WTC11 (cell line): Measurements from ENCODE around the gene GAP43. TPM values are rescaled to one million over a fixed set of nuclear protein-coding genes. Genes with fewer than 3 reads are reported as not detected.

Source experiments
- ATAC-seq: fragments of 200-7000 bp; cut with Tn5 transposase; 2 replicates; pipeline ENCODE4 v1.10.0; 2021; ENCODE audit warnings: mild to moderate bottlenecking, moderate library complexity
- CTCF ChIA-PET: fragments of 300-600 bp; sonication (Branson Sonifier 250); formaldehyde crosslinking; loops from one replicate; lab custom pipeline; 2021; ENCODE audit warnings: antibody characterized with exemption; lab: Charles Lee
- POLR2A ChIA-PET: fragments of 350-600 bp; sonication (Branson Sonifier 250); formaldehyde crosslinking; loops from one replicate; lab custom pipeline; 2021; ENCODE audit warnings: antibody characterized with exemption; lab: Charles Lee
- DNase-seq: peaks from one replicate; pipeline ENCODE4 v3.0.0; 2021; ENCODE audit warnings: low spot score
- H3K27ac Mint-ChIP-seq: 2 replicates; pipeline ENCODE4 v1.8.0; 2021; ENCODE audit warnings: mixed read lengths
- H3K27me3 Mint-ChIP-seq: 2 replicates; pipeline ENCODE4 v1.8.0; 2021; ENCODE audit warnings: low read depth, mild to moderate bottlenecking, moderate library complexity, mixed read lengths
- H3K36me3 Mint-ChIP-seq: 2 replicates; pipeline ENCODE4 v1.8.0; 2021; ENCODE audit warnings: mixed read lengths
- H3K4me1 Mint-ChIP-seq: 2 replicates; pipeline ENCODE4 v1.8.0; 2022; ENCODE audit warnings: mixed read lengths
- H3K4me3 Mint-ChIP-seq: 2 replicates; pipeline ENCODE4 v1.8.0; 2021; ENCODE audit warnings: mild to moderate bottlenecking, moderate library complexity, mixed read lengths
- H3K9me3 Mint-ChIP-seq: 2 replicates; pipeline ENCODE4 v1.8.0; 2021; ENCODE audit warnings: mixed read lengths
- ATF1 ChIP-seq: sonication (generic); formaldehyde crosslinking; IDR thresholded peaks from 2 replicates; pipeline ENCODE4 v1.8.1; 2023; ENCODE audit warnings: mild to moderate bottlenecking, moderate library complexity, missing genetic modification reagents
- CBFB ChIP-seq: sonication (generic); formaldehyde crosslinking; IDR thresholded peaks from 2 replicates; pipeline ENCODE4 v1.8.1; 2022; ENCODE audit warnings: mild to moderate bottlenecking, low read depth, missing genetic modification reagents
- CREB1 ChIP-seq: sonication (generic); formaldehyde crosslinking; IDR thresholded peaks from 2 replicates; pipeline ENCODE4 v1.8.0; 2023; ENCODE audit warnings: mild to moderate bottlenecking, missing genetic modification reagents
- ETV6 ChIP-seq: sonication (generic); formaldehyde crosslinking; IDR thresholded peaks from 2 replicates; pipeline ENCODE4 v1.8.1; 2022; ENCODE audit warnings: mild to moderate bottlenecking, missing genetic modification reagents
- FOXK1 ChIP-seq: sonication (generic); formaldehyde crosslinking; IDR thresholded peaks from 2 replicates; pipeline ENCODE4 v1.8.0; 2022; ENCODE audit warnings: mild to moderate bottlenecking, moderate library complexity, missing genetic modification reagents
- FOXP1 ChIP-seq: sonication (generic); formaldehyde crosslinking; IDR thresholded peaks from 2 replicates; pipeline ENCODE4 v1.8.0; 2022; ENCODE audit warnings: missing genetic modification reagents, mild to moderate bottlenecking, moderate library complexity, borderline replicate concordance
- NFE2L1 ChIP-seq: sonication (generic); formaldehyde crosslinking; IDR thresholded peaks from 2 replicates; pipeline ENCODE4 v1.8.1; 2023; ENCODE audit warnings: missing genetic modification reagents
- NR2C2 ChIP-seq: sonication (generic); formaldehyde crosslinking; IDR thresholded peaks from 2 replicates; pipeline ENCODE4 v1.8.0; 2022; ENCODE audit warnings: mild to moderate bottlenecking, missing genetic modification reagents
- PRRX2 ChIP-seq: fragments of 250-450 bp; sonication (Bioruptor Pico); IDR thresholded peaks from 2 replicates; pipeline ENCODE4 v1.8.0; 2021; ENCODE audit warnings: mild to moderate bottlenecking
- SMAD3 ChIP-seq: sonication (generic); formaldehyde crosslinking; IDR thresholded peaks from 2 replicates; pipeline ENCODE4 v1.8.0; 2022; ENCODE audit warnings: missing genetic modification reagents, mild to moderate bottlenecking, borderline replicate concordance
- SP1 ChIP-seq: sonication (generic); formaldehyde crosslinking; conservative IDR thresholded peaks from 2 replicates; pipeline ENCODE4 v1.8.1; 2022; ENCODE audit warnings: missing genetic modification reagents
- ZBTB21 ChIP-seq: sonication (generic); formaldehyde crosslinking; IDR thresholded peaks from 2 replicates; pipeline ENCODE4 v1.8.1; 2023; ENCODE audit warnings: mild to moderate bottlenecking, missing genetic modification reagents, borderline replicate concordance
- ZNF219 ChIP-seq: sonication (generic); formaldehyde crosslinking; IDR thresholded peaks from 2 replicates; pipeline ENCODE4 v1.8.0; 2023; ENCODE audit warnings: missing genetic modification reagents, mild to moderate bottlenecking, borderline replicate concordance
- ZNF532 ChIP-seq: fragments of 250-450 bp; sonication (Bioruptor Pico); IDR thresholded peaks from 2 replicates; pipeline ENCODE4 v1.9.0; 2021; ENCODE audit warnings: mild to moderate bottlenecking, borderline replicate concordance
- ZNF671 ChIP-seq: fragments of 250-450 bp; sonication (Bioruptor Pico); IDR thresholded peaks from 2 replicates; pipeline ENCODE4 v1.8.0; 2021; ENCODE audit warnings: mild to moderate bottlenecking
- total RNA-seq: library from RNA; stranded (reverse); gene quantifications from 3 replicates; pipeline ENCODE4 v1.2.3, GENCODE V29; 2021
- TF ChIP-seq, protein P1 (sequence below): sonication (generic); formaldehyde crosslinking; IDR thresholded peaks from 2 replicates; pipeline ENCODE4 v1.8.0; 2022; ENCODE audit warnings: missing genetic modification reagents
- TF ChIP-seq, protein P2 (sequence below): fragments of 250-450 bp; sonication (Bioruptor Pico); conservative IDR thresholded peaks from 2 replicates; pipeline ENCODE4 v1.9.0; 2021; ENCODE audit warnings: mild to moderate bottlenecking
- TF ChIP-seq, protein P3 (sequence below): sonication (generic); formaldehyde crosslinking; IDR thresholded peaks from 2 replicates; pipeline ENCODE4 v1.8.1; 2023; ENCODE audit warnings: mild to moderate bottlenecking, missing genetic modification reagents, moderate library complexity
- TF ChIP-seq, protein P4 (sequence below): sonication (generic); formaldehyde crosslinking; IDR thresholded peaks from 2 replicates; pipeline ENCODE4 v1.8.1; 2023; ENCODE audit warnings: mild to moderate bottlenecking, missing genetic modification reagents
- TF ChIP-seq, protein P5 (sequence below): sonication (generic); formaldehyde crosslinking; IDR thresholded peaks from 2 replicates; pipeline ENCODE4 v1.8.0; 2022; ENCODE audit warnings: mild to moderate bottlenecking, missing genetic modification reagents
- TF ChIP-seq, protein P6 (sequence below): sonication (generic); formaldehyde crosslinking; IDR thresholded peaks from 2 replicates; pipeline ENCODE4 v1.8.1; 2022; ENCODE audit warnings: missing genetic modification reagents, borderline replicate concordance

The GAP43 gene
- total RNA-seq, 1 experiment from 2014 or later, result 19.9 TPM

DNA sequence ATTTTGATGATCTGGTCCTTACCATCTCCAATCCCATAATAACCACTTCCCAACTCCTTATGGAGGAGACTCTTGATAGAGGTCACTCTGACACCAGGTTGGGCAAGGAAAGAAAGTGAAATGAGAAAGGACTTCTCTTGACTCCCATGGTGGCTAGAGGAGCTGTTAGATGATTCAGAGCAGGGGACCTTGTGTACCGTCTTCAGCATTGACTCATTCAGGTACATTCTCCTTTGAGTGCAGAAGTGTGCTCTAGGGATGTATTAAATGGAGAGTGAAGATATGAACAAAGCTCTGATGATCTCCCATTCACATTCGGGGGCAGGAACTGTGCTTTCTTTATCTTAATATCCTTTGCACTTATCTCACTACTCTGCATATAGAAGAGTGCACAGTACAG lies 46.3 kb upstream of the GAP43 start:
- peaks cover 17% of the 10 kb centered on the region for H3K4me1 Mint-ChIP-seq
- no peaks in the 10 kb centered on the region for H3K36me3 Mint-ChIP-seq
- no peak overlapping the region for H3K27ac Mint-ChIP-seq
- TF ChIP-seq, protein P1, sequence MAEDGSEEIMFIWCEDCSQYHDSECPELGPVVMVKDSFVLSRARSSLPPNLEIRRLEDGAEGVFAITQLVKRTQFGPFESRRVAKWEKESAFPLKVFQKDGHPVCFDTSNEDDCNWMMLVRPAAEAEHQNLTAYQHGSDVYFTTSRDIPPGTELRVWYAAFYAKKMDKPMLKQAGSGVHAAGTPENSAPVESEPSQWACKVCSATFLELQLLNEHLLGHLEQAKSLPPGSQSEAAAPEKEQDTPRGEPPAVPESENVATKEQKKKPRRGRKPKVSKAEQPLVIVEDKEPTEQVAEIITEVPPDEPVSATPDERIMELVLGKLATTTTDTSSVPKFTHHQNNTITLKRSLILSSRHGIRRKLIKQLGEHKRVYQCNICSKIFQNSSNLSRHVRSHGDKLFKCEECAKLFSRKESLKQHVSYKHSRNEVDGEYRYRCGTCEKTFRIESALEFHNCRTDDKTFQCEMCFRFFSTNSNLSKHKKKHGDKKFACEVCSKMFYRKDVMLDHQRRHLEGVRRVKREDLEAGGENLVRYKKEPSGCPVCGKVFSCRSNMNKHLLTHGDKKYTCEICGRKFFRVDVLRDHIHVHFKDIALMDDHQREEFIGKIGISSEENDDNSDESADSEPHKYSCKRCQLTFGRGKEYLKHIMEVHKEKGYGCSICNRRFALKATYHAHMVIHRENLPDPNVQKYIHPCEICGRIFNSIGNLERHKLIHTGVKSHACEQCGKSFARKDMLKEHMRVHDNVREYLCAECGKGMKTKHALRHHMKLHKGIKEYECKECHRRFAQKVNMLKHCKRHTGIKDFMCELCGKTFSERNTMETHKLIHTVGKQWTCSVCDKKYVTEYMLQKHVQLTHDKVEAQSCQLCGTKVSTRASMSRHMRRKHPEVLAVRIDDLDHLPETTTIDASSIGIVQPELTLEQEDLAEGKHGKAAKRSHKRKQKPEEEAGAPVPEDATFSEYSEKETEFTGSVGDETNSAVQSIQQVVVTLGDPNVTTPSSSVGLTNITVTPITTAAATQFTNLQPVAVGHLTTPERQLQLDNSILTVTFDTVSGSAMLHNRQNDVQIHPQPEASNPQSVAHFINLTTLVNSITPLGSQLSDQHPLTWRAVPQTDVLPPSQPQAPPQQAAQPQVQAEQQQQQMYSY (CRISPR knock-in tag), result no peak
- TF ChIP-seq, protein P2, sequence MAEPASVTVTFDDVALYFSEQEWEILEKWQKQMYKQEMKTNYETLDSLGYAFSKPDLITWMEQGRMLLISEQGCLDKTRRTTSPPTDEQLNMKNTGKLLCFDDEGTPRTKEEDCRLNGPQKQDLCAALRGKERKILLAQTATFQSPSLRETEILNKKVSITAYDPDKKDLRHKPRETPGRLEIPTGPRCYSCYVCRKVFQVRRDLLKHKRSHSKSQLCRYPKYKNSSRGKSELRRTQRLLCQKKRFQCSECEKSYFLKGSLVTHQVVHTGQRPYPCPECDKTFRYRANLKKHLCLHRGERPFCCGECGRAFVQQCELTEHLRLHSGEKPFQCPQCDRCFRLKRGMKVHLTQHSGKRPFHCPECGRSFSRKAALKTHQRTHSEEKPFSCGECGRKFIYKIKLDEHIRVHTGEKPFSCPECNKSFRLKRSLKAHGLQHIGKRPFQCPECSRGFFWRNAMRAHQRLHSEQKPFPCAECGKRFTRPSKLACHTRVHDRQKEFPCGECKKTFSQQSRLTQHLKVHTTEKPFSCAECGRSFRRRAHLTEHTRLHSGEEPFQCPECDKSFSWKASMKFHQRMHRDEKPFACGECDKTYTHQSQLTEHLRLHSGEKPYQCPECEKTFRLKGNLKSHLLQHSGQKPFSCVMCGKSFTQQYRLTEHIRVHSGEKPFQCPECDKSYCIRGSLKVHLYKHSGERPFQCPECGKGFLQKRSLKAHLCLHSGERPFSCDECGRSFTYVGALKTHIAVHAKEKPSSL (CRISPR knock-in tag), result no peak
- no peak for TF ChIP-seq ZNF671 (CRISPR knock-in tag)
- TF ChIP-seq, protein P3, sequence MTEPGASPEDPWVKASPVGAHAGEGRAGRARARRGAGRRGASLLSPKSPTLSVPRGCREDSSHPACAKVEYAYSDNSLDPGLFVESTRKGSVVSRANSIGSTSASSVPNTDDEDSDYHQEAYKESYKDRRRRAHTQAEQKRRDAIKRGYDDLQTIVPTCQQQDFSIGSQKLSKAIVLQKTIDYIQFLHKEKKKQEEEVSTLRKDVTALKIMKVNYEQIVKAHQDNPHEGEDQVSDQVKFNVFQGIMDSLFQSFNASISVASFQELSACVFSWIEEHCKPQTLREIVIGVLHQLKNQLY (CRISPR knock-in tag), result no peak
- TF ChIP-seq PRRX2 (CRISPR knock-in tag), result no peak
- TF ChIP-seq, protein P4, sequence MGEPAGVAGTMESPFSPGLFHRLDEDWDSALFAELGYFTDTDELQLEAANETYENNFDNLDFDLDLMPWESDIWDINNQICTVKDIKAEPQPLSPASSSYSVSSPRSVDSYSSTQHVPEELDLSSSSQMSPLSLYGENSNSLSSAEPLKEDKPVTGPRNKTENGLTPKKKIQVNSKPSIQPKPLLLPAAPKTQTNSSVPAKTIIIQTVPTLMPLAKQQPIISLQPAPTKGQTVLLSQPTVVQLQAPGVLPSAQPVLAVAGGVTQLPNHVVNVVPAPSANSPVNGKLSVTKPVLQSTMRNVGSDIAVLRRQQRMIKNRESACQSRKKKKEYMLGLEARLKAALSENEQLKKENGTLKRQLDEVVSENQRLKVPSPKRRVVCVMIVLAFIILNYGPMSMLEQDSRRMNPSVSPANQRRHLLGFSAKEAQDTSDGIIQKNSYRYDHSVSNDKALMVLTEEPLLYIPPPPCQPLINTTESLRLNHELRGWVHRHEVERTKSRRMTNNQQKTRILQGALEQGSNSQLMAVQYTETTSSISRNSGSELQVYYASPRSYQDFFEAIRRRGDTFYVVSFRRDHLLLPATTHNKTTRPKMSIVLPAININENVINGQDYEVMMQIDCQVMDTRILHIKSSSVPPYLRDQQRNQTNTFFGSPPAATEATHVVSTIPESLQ, result no peak
- no peak for TF ChIP-seq FOXK1 (CRISPR knock-in tag)
- no peak for TF ChIP-seq SMAD3
- no peak for TF ChIP-seq ATF1 (CRISPR knock-in tag)
- no peak for TF ChIP-seq ETV6 (CRISPR knock-in tag)
- TF ChIP-seq, protein P5, sequence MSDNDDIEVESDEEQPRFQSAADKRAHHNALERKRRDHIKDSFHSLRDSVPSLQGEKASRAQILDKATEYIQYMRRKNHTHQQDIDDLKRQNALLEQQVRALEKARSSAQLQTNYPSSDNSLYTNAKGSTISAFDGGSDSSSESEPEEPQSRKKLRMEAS (CRISPR knock-in tag), result no peak
- TF ChIP-seq FOXP1, result no peak
- no peak for ATAC-seq
- H3K27me3 Mint-ChIP-seq, result no peaks in the 10 kb centered on the region
- no peak overlapping the region for H3K4me3 Mint-ChIP-seq
- no peak for DNase-seq
- CTCF ChIA-PET, result no interaction called here
- no peaks in the 10 kb centered on the region for H3K9me3 Mint-ChIP-seq
- POLR2A ChIA-PET, result no interaction called here

- POLR2A ChIA-PET, result no interaction called here
- CTCF ChIA-PET, result no interaction called here
- no peak for DNase-seq
- TF ChIP-seq NFE2L1 (CRISPR knock-in tag) (no peak), ZNF219 (CRISPR knock-in tag) (no peak), NR2C2 (CRISPR knock-in tag) (no peak), CBFB (no peak), SP1 (CRISPR knock-in tag) (no peak), ZBTB21 (CRISPR knock-in tag) (no peak), ZNF532 (CRISPR knock-in tag) (no peak), CREB1 (CRISPR knock-in tag) (no peak)
- TF ChIP-seq, protein P6, sequence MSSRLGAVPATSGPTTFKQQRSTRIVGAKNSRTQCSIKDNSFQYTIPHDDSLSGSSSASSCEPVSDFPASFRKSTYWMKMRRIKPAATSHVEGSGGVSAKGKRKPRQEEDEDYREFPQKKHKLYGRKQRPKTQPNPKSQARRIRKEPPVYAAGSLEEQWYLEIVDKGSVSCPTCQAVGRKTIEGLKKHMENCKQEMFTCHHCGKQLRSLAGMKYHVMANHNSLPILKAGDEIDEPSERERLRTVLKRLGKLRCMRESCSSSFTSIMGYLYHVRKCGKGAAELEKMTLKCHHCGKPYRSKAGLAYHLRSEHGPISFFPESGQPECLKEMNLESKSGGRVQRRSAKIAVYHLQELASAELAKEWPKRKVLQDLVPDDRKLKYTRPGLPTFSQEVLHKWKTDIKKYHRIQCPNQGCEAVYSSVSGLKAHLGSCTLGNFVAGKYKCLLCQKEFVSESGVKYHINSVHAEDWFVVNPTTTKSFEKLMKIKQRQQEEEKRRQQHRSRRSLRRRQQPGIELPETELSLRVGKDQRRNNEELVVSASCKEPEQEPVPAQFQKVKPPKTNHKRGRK (CRISPR knock-in tag), result no peak
- TF ChIP-seq, protein P3 (CRISPR knock-in tag), result no peak
These were observed 45.0 kb upstream of the GAP43 start for GRCh38 chr3:115578331-115578730.

More at GRCh38 chr3:115578331-115578730, 45.0 kb upstream of the GAP43 start:
- H3K27me3 Mint-ChIP-seq, result no peaks in the 10 kb centered on the region
- peaks cover 17% of the 10 kb centered on the region for H3K4me1 Mint-ChIP-seq
- no peaks in the 10 kb centered on the region for H3K9me3 Mint-ChIP-seq
- H3K27ac Mint-ChIP-seq, result no peak overlapping the region
- H3K36me3 Mint-ChIP-seq, result no peaks in the 10 kb centered on the region
- no peak for ATAC-seq
- H3K4me3 Mint-ChIP-seq, result no peak overlapping the region
